OCI-M1 (cell line): Measurements from ENCODE around the gene SLC5A2.
A peak's percentile ranks its signal among the peaks of the same experiment; 100 is the strongest.
"Not testable (repeated sequence)": the region's sequence is repeated elsewhere in the genome, so short reads cannot be mapped to it uniquely, and the experiment has no call there.

Source experiments
- DNase-seq: peaks from one replicate; lab custom pipeline; 2025; lab: John Stamatoyannopoulos, UW

The SLC5A2 gene

DNA sequence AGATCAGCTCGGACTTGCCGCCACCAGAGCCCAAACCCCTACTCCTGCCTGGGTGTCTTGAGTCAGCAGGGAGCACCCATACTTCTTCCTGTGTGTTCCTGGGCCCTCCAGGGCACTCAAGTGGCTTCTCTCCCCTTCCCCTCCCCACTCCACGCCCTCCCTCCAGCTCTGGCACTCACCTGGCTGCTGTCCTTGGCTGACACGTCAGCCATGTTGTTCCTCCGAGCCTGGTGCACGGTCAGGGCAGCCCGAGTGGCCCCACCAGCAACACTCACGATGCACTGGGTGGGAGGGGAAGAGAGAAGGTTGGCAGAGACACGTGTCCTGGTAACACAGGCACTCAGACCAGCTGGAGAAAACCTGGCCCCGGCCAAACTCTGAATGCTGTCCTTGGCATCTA lies 13.7 kb downstream of the SLC5A2 start:
- no peak for DNase-seq

DNA sequence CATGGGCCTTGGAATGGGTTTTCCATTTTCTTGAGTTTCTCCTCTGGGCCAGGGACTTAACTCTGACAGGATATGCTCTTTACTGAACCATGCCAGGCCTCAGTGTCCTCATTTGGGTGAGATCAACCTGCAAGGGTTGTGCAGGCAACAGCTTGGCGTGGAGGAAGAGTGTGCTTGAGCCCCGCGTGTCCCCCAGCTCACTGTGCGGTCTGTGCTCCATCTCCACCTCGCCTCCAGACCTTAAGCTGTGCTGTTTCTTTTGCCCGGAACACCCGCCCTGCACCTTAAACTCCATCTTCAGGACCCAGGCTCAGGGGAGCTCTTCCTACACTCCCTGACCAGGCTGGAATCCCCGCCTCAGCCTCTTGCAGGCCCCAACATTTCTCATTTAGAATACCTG lies 15.6 kb downstream of the SLC5A2 start:
- DNase-seq = no peak

DNA sequence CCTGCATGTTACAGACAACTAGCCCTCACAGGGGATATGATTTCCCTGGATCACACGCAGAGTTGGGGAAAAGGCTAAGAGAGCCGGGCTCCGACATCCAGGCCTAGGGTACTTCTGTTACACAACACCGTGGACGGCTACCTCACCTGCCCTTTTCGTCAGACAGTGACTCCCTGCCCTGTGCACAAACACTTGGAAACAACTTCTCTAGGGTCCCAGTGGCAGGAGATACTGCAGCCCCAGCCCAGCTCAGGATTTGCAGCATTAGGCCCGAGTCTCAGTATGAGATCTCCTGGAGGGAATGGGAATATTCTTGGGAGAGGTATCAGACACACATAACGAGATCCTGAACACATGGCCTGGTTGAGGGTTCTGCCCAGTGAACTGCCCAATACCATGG lies 17.0 kb downstream of the SLC5A2 start:
- DNase-seq = no peak

DNA sequence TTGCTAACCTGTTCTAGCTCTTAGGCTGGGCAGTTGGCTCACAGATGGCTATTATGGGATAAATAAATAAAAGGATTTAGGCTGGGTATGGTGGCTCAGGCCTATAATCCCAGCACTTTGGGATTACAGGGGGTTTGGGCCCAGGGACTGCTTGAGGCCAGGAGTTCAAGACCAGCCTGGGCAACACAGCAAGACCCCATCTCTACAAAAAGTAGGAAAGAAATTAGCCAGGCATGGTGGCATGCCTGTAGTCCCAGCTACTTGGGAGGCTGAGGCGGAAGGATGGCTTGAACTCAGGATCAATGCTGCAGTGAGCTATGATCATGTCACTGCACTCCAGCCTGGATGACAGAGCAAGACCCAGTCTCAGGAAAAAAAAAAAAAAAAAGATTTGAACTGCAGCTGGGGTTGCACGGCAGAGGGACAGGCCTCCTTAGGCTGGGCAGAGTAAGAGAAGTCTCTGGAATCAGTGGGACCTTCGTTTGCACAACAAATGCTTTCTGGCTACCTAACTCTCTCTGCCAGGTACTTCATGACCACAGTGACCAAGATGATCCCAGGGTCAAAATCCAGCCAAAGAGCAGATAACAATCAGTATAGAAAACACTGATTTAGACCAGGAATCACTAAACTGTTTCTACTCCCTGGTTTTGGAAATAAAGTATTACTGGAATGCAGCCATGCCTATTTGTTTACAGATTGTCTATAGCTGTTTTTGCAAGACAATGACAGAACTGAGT lies 18.5 kb downstream of the SLC5A2 start:
- DNase-seq = no peak

DNA sequence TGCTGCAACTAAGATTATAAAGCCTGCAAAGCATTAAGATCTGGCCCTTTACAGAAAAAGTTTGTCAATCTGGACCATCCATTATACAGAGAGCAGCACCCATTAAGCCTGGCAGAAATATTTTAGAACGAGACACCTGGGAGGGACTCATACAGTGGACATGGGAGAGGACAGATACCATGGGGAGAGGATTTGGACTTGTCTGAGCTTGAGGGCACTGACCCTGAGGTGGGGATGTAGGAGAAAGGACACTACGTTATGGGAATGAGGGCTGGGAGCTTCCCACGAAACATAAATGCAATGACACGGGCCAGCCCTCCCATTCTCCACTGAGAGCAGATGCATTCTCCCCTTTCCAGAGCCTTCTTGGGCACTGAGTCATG lies 19.0 kb downstream of the SLC5A2 start:
- no peak for DNase-seq

DNA sequence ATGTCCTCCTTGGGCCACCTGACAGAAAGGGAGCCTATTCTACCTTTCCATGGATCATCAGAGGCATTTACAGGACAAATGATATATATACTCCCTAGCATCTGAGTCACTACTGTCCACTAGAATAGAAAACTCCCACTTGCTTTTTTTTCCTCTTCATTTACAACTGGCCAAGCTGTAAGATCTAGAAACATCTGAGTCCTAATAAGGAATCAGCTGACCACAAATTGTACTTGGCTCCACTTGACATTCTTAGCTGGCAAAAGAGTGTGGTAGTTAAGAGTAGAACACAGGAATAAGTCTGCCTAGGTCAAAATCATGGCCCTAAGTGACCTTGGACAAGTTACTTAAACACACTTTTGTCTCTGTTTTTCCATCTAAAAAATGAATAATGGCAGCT lies 20.1 kb downstream of the SLC5A2 start:
- no peak for DNase-seq

DNA sequence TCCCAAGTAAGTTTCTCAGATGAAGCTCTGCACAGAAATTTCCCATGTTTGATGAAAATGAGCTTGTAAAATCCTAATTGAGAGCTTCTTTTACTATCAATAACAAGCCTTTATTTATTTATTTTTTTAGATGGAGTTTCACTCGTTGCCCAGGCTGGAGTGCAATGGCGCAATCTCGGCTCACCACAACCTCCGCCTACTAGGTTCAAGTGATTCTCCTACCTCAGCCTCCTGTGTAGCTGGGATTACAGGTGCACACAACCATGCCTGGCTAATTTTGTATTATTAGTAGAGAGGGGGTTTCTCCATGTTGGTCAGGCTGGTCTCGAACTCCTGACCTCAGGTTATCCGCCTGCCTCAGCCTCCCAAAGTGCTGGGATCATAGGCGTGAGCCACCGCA lies 20.6 kb downstream of the SLC5A2 start:
- not testable (repeated sequence) for DNase-seq

DNA sequence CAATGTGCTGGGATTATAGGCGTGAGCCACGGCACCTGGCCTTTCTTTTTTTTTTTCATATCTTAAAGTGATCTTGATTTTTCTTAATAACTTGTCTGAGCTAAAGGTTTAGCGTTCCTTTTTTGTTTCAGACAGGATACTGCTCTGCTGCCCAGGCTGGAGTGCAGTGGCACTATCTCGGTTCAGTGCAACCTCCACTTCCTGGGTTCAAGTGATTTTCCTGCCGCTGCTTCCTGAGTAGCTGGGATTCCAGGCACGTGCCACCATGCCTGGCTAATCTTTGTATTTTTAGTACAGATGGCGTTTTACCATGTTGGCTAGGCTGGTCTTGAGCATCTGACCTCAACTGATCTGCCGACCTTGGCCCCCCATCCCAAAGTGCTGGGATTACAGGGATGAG lies 21.2 kb downstream of the SLC5A2 start:
- DNase-seq = no peak

DNA sequence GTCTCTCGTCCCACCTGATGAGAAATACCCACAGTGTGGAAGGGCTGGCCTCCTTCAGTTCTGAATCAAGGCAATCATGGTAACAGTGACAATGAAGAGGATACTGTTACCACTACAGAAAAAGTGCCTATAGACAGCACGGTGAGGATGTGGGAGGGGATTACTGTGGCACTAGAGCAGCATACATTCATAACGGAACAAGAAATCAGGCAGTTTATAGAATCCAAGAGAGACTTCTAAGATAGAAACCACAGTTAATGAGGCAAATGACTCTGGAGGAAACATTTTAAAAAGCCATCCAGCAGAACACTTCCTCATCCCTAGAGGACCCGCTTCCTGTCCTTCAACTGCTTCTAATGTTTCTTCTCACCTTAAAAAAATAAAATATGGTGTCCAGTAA lies 22.6 kb downstream of the SLC5A2 start:
- no peak for DNase-seq

DNA sequence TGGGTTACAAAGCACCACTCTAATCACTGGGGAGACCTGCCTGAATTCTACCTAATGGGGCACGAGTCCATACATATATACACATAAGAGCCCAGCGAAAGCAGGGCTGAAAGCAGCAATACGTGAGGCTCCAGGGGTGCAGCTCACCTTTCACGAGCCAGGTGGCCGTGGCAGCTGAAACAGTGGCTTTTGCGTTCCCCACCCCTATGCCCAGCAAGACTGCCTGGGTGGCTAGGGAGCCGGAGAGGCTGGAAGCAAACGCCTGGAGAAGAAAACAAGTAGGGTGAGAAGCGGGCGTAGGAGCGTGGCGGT lies 24.6 kb downstream of the SLC5A2 start:
- DNase-seq = no peak

DNA sequence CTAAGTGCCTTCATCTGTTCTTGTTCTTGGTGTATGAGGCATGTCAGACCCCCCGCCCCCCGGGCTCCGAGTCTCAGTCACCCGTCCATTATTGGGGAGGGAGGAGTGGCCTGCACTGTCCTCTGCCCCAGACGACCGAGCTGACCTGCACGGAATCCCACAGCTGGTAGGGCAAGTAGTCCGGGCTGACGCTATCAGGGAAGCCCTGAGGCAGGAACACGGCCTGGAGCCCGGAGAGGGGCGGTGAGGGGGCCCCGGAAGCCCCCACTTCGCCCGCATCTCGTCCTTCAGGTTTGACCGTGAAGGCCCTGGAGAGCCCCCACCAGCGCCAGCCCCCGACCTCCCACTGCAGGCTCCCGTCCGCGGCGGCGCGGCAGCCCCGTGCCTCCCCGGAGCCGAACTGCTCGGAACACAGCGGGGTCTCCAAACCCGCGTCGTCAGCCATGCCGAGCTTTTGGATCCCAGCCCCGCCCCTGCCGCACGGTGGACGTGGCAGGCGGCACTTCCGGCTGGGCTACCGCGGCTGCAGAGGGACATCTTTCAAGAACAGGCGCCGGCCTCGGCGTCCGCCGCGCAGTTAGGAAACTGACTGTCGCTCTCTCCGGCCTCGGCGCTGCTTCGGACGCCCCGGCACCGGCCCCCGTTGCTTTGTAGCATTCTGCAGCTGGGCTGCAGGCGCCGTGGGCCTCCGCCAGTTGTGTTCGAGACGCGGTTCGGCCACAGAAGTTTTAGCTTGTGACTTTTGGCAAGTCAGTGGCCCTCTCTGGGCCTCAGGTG lies 25.2 kb downstream of the SLC5A2 start, which contains the start of gene RUSF1:
Gene RUSF1 (minus strand): TSS at position 463 of the 777 bp plus-strand sequence. CDS start 18 bp downstream, at position 445.
- DNase-seq = peak; percentile 95

DNA sequence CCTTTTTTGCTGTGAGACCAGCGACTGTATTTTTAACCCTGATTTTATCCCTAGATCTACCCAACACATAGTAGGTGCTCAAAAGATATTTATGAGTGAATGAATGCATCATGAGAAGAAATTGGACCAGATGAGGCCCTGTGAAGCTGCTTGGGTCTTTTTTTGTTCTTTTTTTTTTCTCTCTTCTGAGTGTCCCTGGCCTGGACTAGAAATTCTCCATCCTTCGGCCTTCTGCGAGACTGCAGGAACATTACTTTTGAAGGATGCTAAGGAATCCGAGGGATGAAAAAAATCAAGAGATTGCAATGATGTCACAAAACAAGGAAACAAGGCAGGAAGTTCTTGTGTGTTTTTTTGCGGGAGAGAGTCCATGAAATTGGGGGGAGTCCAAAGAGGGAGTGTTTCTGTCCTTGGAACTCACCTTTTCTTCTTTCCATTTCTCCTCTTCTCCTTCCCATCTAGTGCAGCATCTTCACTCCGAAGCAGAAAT lies 25.8 kb downstream of the SLC5A2 start:
- DNase-seq = peak; percentile 72

DNA sequence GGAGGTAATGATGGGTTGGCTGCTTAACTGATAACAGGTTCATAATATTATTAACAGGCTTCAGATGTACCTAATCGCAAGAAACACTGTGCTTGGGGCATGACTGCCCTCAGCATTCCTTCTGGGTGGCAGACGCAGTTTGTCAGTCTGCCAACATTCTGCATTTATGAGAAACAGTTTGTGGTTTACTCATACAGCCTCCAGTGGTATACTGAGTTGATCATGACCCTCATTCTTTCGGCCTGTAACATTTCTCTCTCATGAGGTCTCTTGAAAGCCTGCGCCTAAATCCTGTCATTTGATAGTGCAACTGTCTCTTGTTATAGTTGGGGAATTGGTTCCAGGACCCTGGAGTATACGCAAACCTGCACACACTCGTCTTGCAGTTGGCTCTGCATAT lies 30.2 kb downstream of the SLC5A2 start:
- no peak for DNase-seq

DNA sequence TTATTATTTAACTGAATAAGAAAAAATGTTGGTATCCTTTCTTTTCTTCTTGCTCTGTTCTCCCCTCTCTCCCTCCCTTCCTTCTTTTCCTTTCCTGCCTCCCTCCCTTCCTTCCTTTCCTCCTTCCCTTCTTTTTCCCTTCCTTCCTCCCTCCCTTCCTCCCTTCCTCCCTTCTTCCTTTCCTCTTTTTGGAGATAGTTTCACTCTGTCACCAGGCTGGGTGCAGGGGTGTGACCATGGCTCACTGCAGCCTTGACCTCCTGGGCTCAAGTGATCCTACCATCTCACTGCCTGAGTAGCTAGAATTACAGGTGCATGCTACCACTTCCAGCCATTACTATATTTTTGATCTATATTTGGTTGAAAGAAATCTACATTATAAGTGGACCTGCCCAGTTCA lies 31.0 kb downstream of the SLC5A2 start:
- no peak for DNase-seq

DNA sequence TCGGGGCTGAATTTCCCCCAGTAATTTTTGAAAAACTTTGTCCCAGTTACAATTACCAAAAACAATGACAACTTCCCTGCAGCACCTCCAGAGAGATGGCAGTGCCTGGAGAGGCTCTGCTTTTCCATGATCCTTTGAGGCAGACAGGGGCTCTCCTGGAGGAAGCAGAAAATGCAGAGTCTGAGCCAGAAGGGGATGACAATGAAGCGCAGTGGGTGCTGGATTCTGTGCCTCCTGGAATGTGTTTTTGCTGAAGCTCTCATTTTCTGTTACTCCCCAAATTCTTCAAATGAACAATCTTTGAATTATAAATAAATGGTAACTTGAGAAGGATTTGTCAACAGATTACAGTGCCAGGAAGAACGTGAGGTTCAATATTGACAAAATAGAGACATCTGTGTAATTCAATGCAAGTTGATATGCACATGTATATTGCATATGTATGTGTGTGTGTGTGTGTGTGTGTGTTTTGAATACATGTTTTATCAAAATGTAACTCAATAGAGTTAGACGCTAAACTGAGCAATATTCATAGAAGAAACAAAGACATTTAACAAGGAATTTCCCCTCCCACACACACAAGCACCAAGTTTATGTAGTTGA lies 35.0 kb downstream of the SLC5A2 start:
- no peak for DNase-seq

DNA sequence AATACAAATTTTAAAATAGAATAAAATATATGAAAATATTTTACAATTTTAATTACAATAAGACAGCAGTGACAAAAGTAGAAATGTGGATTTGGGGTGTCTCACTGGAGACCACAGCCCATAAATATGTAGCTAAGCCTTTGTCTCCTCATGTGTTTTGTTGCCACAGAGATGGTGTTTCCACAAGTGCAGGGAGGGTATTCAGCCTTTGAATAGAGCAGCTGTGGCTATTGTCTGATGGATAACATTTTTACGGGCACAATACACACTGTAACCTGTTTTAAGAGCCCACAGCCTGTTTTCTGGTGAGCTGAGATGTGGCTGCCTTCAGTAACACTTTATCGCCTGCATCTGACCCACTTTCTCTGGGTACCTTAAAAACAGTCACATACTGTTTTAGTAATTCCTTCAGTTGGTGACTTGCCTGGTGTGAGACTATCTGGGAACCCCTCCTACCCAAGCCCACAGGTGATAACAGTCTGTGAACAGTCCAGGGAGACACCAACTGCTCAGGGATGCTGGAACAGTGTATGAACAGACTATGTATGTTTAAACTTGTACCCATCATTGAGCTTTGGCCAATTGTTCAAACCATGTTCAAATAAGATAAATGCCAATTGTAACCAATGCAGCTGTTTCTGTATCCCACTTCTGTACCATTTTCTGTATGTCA lies 37.0 kb downstream of the SLC5A2 start:
- no peak for DNase-seq

DNA sequence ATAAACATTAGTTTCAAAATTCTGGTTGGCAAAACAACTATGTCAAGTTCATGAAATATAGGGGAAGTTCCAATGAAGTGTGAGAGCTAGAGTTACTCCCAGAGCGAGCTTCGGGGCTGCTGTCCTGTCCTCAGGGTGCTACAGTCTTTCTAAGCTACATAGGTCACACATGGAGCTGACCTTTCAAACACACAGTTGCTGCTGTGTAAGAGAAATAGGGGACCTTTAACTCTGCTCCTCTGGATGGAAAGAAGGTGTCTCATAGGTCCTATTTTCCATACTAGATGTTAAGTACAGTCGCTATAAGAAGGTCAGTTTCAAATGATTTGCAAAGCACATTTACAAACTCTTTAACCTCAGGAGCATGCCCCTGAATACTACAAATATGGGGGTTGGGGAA lies 38.4 kb downstream of the SLC5A2 start:
- DNase-seq = no peak

DNA sequence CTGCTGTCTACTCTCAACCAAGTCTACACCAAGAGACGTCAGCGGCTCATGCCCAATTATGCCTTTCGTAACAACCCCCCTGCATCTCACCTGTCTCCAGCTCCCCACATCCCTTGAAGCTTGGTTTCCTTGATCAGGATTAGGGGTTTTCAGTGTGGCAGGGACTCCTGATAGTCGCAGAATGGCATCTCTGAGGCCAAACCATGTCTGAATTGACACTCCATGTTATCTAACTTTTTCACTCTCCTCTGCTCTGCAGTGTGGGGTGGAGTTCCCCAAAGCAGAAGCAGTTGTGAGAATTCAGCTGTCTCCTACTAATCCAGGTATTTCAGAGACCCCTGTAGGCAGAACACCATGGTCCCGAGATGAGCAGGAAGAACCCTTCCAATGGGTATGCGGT lies 39.1 kb downstream of the SLC5A2 start:
- no peak for DNase-seq

DNA sequence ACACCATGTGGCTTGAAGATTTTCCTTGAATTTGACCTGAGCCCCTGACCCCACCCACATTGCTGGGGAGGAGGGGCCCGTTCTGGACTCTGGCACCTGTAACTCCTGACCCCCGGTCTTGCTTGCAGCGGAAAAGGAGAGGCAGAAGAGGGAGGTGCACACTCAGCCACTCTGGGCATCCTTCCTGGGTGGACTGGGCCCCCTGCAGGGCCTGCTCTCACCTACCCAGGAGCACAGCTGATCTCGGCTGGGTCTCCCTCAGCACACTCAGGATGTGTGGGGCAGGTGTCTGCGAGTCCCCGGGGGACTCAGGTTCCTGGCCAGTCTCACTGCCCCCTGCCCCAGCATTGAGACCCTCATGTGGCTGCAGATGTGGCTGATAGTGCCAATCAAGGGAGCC lies 40.8 kb downstream of the SLC5A2 start:
- not testable (repeated sequence) for DNase-seq

DNA sequence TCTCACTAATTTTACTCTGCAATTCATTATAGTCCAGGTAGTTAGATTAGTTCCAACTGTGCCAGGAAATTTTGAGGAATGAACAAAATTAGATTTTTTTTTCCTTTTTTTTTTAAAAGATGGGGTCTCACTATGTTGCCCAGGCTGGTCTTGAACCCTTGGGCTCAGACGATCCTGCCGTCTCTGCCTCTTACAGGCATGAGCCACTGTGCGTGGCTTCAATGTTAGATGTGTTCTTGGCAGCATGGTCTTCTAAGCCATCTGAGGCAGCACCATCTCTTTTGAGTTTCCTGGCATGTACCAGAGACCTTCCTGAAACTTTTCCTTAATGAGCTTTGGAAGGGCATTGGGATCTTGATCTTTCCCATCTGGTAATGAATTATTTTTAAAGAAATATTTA lies 42.2 kb downstream of the SLC5A2 start:
- DNase-seq = no peak

DNA sequence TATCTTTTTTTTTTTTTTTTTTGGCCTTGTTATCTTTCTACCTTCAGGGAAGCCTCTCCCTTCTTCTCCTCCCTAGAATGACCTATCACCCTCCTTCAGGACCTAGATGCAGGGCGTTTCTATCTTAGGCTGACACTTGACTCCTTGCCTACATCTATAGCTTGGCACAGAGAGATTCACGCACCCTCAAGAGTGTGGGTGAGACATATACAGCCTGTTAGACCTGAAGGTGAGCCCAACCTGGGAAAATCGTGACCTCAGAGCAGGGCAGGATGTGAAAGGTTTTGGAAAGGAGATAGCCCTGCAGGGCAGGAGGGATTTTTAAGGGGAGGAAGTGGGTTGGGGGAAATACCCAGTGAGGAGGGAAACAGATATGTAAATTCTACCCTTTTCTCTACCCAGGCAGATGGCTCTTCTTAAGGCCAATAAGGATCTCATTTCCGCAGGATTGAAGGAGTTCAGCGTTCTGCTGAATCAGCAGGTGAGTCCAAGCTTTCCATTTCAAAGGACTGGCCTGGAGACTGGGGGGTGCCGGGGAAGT lies 44.9 kb downstream of the SLC5A2 start, which contains the start of gene AHSP:
Gene AHSP (plus strand): TSS at position 167 of the 541 bp plus-strand sequence. CDS start 240 bp downstream, at position 407.
- peak; percentile 57 for DNase-seq

DNA sequence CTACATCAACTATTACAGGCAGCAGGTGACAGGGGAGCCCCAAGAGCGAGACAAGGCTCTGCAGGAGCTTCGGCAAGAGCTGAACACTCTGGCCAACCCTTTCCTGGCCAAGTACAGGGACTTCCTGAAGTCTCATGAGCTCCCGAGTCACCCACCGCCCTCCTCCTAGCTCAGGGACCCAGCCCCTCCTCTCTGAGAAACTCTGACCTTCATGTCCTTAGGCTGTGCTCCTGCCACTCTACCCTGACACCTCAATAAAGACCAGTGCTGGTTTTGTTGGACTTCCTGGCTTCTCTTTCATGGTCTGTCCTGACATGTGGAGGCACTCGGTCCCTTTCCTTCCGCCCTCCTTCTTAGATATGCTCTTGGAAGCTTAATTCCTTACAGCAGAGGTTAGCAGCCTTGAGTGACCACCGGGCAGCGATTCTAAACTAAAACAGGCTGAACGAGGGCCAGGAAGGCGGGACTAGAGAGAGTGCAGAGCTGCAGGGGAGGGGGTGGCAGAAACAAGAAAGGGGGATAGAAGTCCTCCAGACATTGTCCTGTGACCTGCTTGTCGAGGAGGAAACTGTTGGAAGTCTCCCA lies 45.7 kb downstream of the SLC5A2 start:
- DNase-seq = no peak
